Liver (tissue), 9 donors: Measurements from ENCODE around the gene CASQ1. TPM values are rescaled to one million over a fixed set of nuclear protein-coding genes. Genes with fewer than 3 reads are reported as not detected.

Experiments used
- DNase-seq: peaks from one replicate; pipeline ENCODE4 v3.0.0-alpha.2; 2017; ENCODE audit warnings: low spot score
- H3K27ac ChIP-seq, 2 donors: one replicate each; pipeline ENCODE4 v1.7.0; 2013; ENCODE audit warnings: inconsistent platforms in 2 of 2, low read length in 2 of 2, control low read depth in 1 of 2, low read depth in 1 of 2, mild to moderate bottlenecking in 1 of 2
- H3K27me3 ChIP-seq, 4 donors: one replicate each; pipeline versions ENCODE4 v1.6.1 to v1.7.0; 2013; ENCODE audit warnings: low read length in 3 of 4, inconsistent platforms in 1 of 4, mild to moderate bottlenecking in 1 of 4, moderate library complexity in 1 of 4; ENCODE audit not compliant: control insufficient read depth in 4 of 4, insufficient read depth in 4 of 4
- H3K36me3 ChIP-seq, 4 donors: one replicate each; pipeline versions ENCODE4 v1.6.1 to v1.7.0; 2013; ENCODE audit warnings: low read length in 3 of 4, mild to moderate bottlenecking in 3 of 4, low read depth in 1 of 4, moderate library complexity in 1 of 4; ENCODE audit not compliant: control insufficient read depth in 4 of 4, insufficient read depth in 3 of 4
- H3K4me1 ChIP-seq, 4 donors: one replicate each; pipeline versions ENCODE4 v1.6.1 to v1.7.0; 2013; ENCODE audit warnings: low read length in 3 of 4, mild to moderate bottlenecking in 3 of 4, moderate library complexity in 1 of 4; ENCODE audit not compliant: control insufficient read depth in 4 of 4, insufficient read depth in 4 of 4
- H3K4me3 ChIP-seq, 3 donors: one replicate each; pipeline versions ENCODE4 v1.6.1 to v1.7.0; 2013; ENCODE audit warnings: low read length in 3 of 3, control low read depth in 1 of 3, low read depth in 1 of 3, mild to moderate bottlenecking in 1 of 3
- H3K9ac ChIP-seq, 2 donors: one replicate each; pipeline ENCODE4 v1.7.0; 2013; ENCODE audit warnings: low read length in 2 of 2, mild to moderate bottlenecking in 2 of 2, moderate library complexity in 2 of 2, control low read depth in 1 of 2, low read depth in 1 of 2
- H3K9me3 ChIP-seq, 4 donors: one replicate each; pipeline versions ENCODE4 v1.6.1 to v1.7.0; 2013; ENCODE audit warnings: low read length in 3 of 4; ENCODE audit not compliant: control insufficient read depth in 4 of 4
- EGR1 ChIP-seq, 2 donors: IDR thresholded peaks; 2 replicates each; pipeline ENCODE4 v1.6.1; 2016 to 2018; ENCODE audit warnings: antibody characterized with exemption in 2 of 2, low read depth in 2 of 2
- FOXA1 ChIP-seq: IDR thresholded peaks from 2 replicates; pipeline ENCODE4 v1.6.1; 2016; ENCODE audit warnings: antibody characterized with exemption
- FOXA2 ChIP-seq: IDR thresholded peaks from 2 replicates; pipeline ENCODE4 v1.6.1; 2016; ENCODE audit warnings: antibody characterized with exemption
- GABPA ChIP-seq, 2 donors: IDR thresholded peaks in 1 of 2; conservative IDR thresholded peaks in 1 of 2; 2 replicates each; pipeline ENCODE4 v1.6.1; 2016; ENCODE audit warnings: antibody characterized with exemption in 2 of 2, mild to moderate bottlenecking in 1 of 2, moderate library complexity in 1 of 2
- NR2F2 ChIP-seq: IDR thresholded peaks from 2 replicates; pipeline ENCODE4 v1.6.1; 2016; ENCODE audit warnings: antibody characterized with exemption
- RAD21 ChIP-seq, 2 donors: IDR thresholded peaks; 2 replicates each; pipeline ENCODE4 v1.6.1; 2016; ENCODE audit warnings: antibody characterized with exemption in 2 of 2, mild to moderate bottlenecking in 2 of 2
- RXRA ChIP-seq, 2 donors: IDR thresholded peaks; 2 replicates each; pipeline ENCODE4 v1.6.1; 2017 to 2018; ENCODE audit warnings: antibody characterized with exemption in 2 of 2, mild to moderate bottlenecking in 1 of 2
- SP1 ChIP-seq: IDR thresholded peaks from 2 replicates; pipeline ENCODE4 v1.6.1; 2018; ENCODE audit warnings: antibody characterized with exemption, mild to moderate bottlenecking
- TAF1 ChIP-seq: conservative IDR thresholded peaks from 2 replicates; pipeline ENCODE4 v1.6.1; 2016; ENCODE audit warnings: antibody characterized with exemption, mild to moderate bottlenecking
- YY1 ChIP-seq: IDR thresholded peaks from 2 replicates; pipeline ENCODE4 v1.6.1; 2016; ENCODE audit warnings: antibody characterized with exemption, mild to moderate bottlenecking
- WGBS: extraction: QIAGEN DNeasy Blood & Tissue Kit; methylation state at CpG from one replicate; pipeline ENCODE4 v1.1.7; 2013; 5-methylcytosine and 5-hydroxymethylcytosine counted together
- polyA plus RNA-seq, 2 donors: library from polyadenylated mRNA; stranded (reverse) in 1 of 2; unstranded in 1 of 2; fragments of 200-250 nt in 1 of 2; fragments of >200 nt in 1 of 2; fragmentation: Nextera tagmentation in 1 of 2; extraction: Ambion mirVana in 1 of 2; gene quantifications; one replicate each; pipeline versions ENCODE4 v1.2.1 to v1.2.3, GENCODE V29; 2013 to 2015
- total RNA-seq, 2 donors: library from RNA; depleted of rRNA; stranded (reverse); fragments of >200 nt; gene quantifications; one replicate each; pipeline ENCODE4 v1.2.3, GENCODE V29; 2014
- TF ChIP-seq, protein P1 (sequence below): fragments of 150-350 bp; IDR thresholded peaks from 2 replicates; pipeline ENCODE4 v1.5.1; 2017; ENCODE audit warnings: improper control_type of control experiment, low read depth, low read length; ENCODE audit not compliant: missing input control
- TF ChIP-seq, protein P2 (sequence below): IDR thresholded peaks from 2 replicates; pipeline ENCODE4 v1.6.1; 2016; ENCODE audit warnings: antibody characterized with exemption
- TF ChIP-seq, protein P3 (sequence below): IDR thresholded peaks from 2 replicates; pipeline ENCODE4 v1.6.1; 2016; ENCODE audit warnings: antibody characterized with exemption
- TF ChIP-seq, protein P4 (sequence below): IDR thresholded peaks from 2 replicates; pipeline ENCODE4 v1.6.1; 2016; ENCODE audit warnings: antibody characterized with exemption
- TF ChIP-seq, protein P5 (sequence below): IDR thresholded peaks from 2 replicates; pipeline ENCODE4 v1.6.1; 2016; ENCODE audit warnings: antibody characterized with exemption, mild to moderate bottlenecking
- donor health status: healthy.
- donor health status: healthy.
- donor health status: healthy.
- donor health status: healthy.
- donor health status: healthy.

The CASQ1 gene
- total and polyA plus RNA-seq, 4 donors = not detected

DNA sequence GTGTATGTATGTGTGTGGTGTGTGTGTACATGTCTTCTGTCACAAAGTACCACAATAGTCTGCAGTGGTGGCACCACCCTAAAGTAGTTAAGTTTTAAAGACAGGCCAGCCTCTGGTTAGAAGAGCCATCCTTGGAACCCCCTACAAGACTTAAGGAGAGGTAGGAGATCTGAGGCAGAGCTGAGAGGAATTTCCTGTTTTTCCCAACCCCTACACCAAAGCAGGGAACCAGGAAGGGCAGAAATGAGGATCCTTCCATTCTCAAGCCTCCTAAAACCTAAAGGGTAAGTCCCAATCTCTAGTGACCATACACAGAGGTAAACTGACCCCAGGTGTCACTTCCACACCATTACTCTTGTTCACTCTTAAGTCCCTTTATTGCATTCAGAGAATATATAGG lies 25.9 kb downstream of the CASQ1 start:
- Histone ChIP-seq H3K9ac (no peak overlapping the region), H3K4me3 (no peak overlapping the region), H3K4me1 (peaks cover 0 to 20% (median 13%) of the 10 kb centered on the region in 4 donors), H3K36me3 (peaks cover 17 to 83% (median 58%) of the 10 kb centered on the region in 4 donors), H3K27me3 (no peaks in the 10 kb centered on the region), H3K27ac (no peak overlapping the region), H3K9me3 (no peaks in the 10 kb centered on the region)
- TF ChIP-seq TAF1 (no peak), SP1 (no peak), NR2F2 (no peak), YY1 (no peak), GABPA (IDR thresholded peaks at IDR 0.05 in 1 of 2, conservative IDR thresholded peaks at IDR 0.05 in 1 of 2) (no peak), EGR1 (IDR thresholded peaks at IDR 0.05; ENCODE audit: low read depth in 2 of 2) (no peak), RAD21 (IDR thresholded peaks at IDR 0.05) (no peak), FOXA1 (no peak), FOXA2 (no peak)
- TF ChIP-seq, protein P1, sequence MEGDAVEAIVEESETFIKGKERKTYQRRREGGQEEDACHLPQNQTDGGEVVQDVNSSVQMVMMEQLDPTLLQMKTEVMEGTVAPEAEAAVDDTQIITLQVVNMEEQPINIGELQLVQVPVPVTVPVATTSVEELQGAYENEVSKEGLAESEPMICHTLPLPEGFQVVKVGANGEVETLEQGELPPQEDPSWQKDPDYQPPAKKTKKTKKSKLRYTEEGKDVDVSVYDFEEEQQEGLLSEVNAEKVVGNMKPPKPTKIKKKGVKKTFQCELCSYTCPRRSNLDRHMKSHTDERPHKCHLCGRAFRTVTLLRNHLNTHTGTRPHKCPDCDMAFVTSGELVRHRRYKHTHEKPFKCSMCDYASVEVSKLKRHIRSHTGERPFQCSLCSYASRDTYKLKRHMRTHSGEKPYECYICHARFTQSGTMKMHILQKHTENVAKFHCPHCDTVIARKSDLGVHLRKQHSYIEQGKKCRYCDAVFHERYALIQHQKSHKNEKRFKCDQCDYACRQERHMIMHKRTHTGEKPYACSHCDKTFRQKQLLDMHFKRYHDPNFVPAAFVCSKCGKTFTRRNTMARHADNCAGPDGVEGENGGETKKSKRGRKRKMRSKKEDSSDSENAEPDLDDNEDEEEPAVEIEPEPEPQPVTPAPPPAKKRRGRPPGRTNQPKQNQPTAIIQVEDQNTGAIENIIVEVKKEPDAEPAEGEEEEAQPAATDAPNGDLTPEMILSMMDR = no peak
- TF ChIP-seq, protein P2, sequence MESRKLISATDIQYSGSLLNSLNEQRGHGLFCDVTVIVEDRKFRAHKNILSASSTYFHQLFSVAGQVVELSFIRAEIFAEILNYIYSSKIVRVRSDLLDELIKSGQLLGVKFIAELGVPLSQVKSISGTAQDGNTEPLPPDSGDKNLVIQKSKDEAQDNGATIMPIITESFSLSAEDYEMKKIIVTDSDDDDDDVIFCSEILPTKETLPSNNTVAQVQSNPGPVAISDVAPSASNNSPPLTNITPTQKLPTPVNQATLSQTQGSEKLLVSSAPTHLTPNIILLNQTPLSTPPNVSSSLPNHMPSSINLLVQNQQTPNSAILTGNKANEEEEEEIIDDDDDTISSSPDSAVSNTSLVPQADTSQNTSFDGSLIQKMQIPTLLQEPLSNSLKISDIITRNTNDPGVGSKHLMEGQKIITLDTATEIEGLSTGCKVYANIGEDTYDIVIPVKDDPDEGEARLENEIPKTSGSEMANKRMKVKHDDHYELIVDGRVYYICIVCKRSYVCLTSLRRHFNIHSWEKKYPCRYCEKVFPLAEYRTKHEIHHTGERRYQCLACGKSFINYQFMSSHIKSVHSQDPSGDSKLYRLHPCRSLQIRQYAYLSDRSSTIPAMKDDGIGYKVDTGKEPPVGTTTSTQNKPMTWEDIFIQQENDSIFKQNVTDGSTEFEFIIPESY = no peak
- TF ChIP-seq, protein P3, sequence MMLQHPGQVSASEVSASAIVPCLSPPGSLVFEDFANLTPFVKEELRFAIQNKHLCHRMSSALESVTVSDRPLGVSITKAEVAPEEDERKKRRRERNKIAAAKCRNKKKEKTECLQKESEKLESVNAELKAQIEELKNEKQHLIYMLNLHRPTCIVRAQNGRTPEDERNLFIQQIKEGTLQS = no peak
- TF ChIP-seq, protein P4, sequence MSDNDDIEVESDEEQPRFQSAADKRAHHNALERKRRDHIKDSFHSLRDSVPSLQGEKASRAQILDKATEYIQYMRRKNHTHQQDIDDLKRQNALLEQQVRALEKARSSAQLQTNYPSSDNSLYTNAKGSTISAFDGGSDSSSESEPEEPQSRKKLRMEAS = no peak
- TF ChIP-seq, protein P5, sequence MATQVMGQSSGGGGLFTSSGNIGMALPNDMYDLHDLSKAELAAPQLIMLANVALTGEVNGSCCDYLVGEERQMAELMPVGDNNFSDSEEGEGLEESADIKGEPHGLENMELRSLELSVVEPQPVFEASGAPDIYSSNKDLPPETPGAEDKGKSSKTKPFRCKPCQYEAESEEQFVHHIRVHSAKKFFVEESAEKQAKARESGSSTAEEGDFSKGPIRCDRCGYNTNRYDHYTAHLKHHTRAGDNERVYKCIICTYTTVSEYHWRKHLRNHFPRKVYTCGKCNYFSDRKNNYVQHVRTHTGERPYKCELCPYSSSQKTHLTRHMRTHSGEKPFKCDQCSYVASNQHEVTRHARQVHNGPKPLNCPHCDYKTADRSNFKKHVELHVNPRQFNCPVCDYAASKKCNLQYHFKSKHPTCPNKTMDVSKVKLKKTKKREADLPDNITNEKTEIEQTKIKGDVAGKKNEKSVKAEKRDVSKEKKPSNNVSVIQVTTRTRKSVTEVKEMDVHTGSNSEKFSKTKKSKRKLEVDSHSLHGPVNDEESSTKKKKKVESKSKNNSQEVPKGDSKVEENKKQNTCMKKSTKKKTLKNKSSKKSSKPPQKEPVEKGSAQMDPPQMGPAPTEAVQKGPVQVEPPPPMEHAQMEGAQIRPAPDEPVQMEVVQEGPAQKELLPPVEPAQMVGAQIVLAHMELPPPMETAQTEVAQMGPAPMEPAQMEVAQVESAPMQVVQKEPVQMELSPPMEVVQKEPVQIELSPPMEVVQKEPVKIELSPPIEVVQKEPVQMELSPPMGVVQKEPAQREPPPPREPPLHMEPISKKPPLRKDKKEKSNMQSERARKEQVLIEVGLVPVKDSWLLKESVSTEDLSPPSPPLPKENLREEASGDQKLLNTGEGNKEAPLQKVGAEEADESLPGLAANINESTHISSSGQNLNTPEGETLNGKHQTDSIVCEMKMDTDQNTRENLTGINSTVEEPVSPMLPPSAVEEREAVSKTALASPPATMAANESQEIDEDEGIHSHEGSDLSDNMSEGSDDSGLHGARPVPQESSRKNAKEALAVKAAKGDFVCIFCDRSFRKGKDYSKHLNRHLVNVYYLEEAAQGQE = no peak
- DNase-seq = no peak

DNA sequence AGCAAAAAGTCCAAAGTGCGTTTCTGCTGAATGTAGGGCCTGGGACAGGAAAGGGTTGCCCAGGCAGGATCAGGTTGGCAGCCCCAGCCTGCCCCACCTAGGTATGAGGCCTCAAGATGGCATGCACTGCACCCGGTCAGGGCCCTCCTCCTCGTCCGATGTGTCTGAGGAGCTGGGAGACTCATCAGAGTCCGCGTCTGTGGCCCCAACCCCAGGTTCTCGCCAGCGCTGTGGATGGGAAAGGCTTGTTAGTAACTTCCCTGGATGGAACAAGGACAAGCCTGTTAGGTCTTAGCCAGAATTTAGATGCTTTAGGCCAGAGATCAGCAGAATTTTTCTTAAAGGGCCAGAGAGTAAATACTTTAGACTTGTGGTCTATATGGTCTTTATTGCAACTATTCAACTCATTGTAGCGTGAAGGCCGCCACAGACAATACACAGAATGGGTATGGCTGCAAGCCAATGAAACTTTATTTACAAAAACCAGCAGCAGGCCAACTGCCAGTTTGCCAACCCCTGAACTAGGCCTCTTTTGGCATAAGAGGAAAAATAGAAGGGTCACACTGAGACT lies 27.2 kb downstream of the CASQ1 start:
- Histone ChIP-seq H3K27ac (no peak overlapping the region), H3K36me3 (peaks cover 17 to 85% (median 66%) of the 10 kb centered on the region in 4 donors), H3K27me3 (no peaks in the 10 kb centered on the region), H3K9me3 (no peaks in the 10 kb centered on the region), H3K4me3 (no peak overlapping the region), H3K4me1 (peaks cover 0 to 20% (median 14%) of the 10 kb centered on the region in 4 donors), H3K9ac (no peak overlapping the region)
- DNase-seq = no peak
- WGBS = 75% methylated on average over 10 of the region's 10 CpGs
- no peak for TF ChIP-seq RXRA (IDR thresholded peaks at IDR 0.05)
- TF ChIP-seq SP1 = no peak
- TF ChIP-seq RAD21 (IDR thresholded peaks at IDR 0.05) = no peak
- TF ChIP-seq, protein P2 = no peak
- TF ChIP-seq, protein P1 = no peak
- TF ChIP-seq, protein P5 = no peak
